ENCODE data around the gene SLC4A3.

The SLC4A3 gene

GRCh38 chr2:219603771-219604170, 23.7 kb upstream of the SLC4A3 start:
- Histone ChIP-seq H3K4me1 (no peaks in the 10 kb centered on the region), H3K9me3 (no peaks in the 10 kb centered on the region), H3K4me3 (no peak overlapping the region), H3K27me3 (ENCODE audit: low read depth) (no peaks in the 10 kb centered on the region), H3K36me3 (replicated peaks) (peaks cover 4% of the 10 kb centered on the region; the same call in 1 of the 2 replicates)
- no peak for DNase-seq (ENCODE audit: low spot score in 2 of 2)
- in situ Hi-C loops (cut with MboI; ENCODE audit: low sequenced_read_pairs): no loop called here

GRCh38 chr2:219605607-219605954, 21.8 kb upstream of the SLC4A3 start:
- Histone ChIP-seq H3K4me3 (no peak overlapping the region), H3K27me3 (ENCODE audit: low read depth) (no peaks in the 10 kb centered on the region), H3K4me1 (no peaks in the 10 kb centered on the region), H3K36me3 (replicated peaks) (peaks cover 4% of the 10 kb centered on the region; the same call in 1 of the 2 replicates), H3K9me3 (no peaks in the 10 kb centered on the region)
- in situ Hi-C loops (cut with MboI; ENCODE audit: low sequenced_read_pairs): no loop called here
- DNase-seq (ENCODE audit: low spot score in 2 of 2): no peak

- Histone ChIP-seq H3K9me3 (no peaks in the 10 kb centered on the region), H3K36me3 (replicated peaks) (peaks cover 4% of the 10 kb centered on the region; the same call in 1 of the 2 replicates), H3K4me1 (no peaks in the 10 kb centered on the region), H3K27me3 (ENCODE audit: low read depth) (no peaks in the 10 kb centered on the region), H3K4me3 (no peak overlapping the region)
- no peak for DNase-seq (ENCODE audit: low spot score in 2 of 2)
- in situ Hi-C loops (cut with MboI; ENCODE audit: low sequenced_read_pairs): no loop called here
These were observed 19.5 kb upstream of the SLC4A3 start for GRCh38 chr2:219607931-219608330.

- in situ Hi-C loops (cut with MboI; ENCODE audit: low sequenced_read_pairs): no loop called here
- no peaks in the 10 kb centered on the region for H3K9me3 ChIP-seq
- DNase-seq (ENCODE audit: low spot score in 2 of 2): no peak
- H3K27me3 ChIP-seq (ENCODE audit: low read depth): no peaks in the 10 kb centered on the region
- H3K4me3 ChIP-seq: no peak overlapping the region
- no peaks in the 10 kb centered on the region for H3K4me1 ChIP-seq
- H3K36me3 ChIP-seq (replicated peaks): peaks cover 4% of the 10 kb centered on the region; the same call in 1 of the 2 replicates
These were observed 18.9 kb upstream of the SLC4A3 start for GRCh38 chr2:219608399-219608964.

GRCh38 chr2:219609149-219609750, 18.2 kb upstream of the SLC4A3 start:
- Histone ChIP-seq H3K27me3 (ENCODE audit: low read depth) (no peaks in the 10 kb centered on the region), H3K4me3 (no peak overlapping the region), H3K4me1 (no peaks in the 10 kb centered on the region), H3K36me3 (replicated peaks) (peaks cover 4% of the 10 kb centered on the region; the same call in 1 of the 2 replicates), H3K9me3 (no peaks in the 10 kb centered on the region)
- in situ Hi-C loops (cut with MboI; ENCODE audit: low sequenced_read_pairs): no loop called here
- no peak for DNase-seq (ENCODE audit: low spot score in 2 of 2)

GRCh38 chr2:219611306-219611705, 16.1 kb upstream of the SLC4A3 start:
- Histone ChIP-seq H3K4me1 (no peaks in the 10 kb centered on the region), H3K9me3 (no peaks in the 10 kb centered on the region), H3K4me3 (no peak overlapping the region), H3K36me3 (replicated peaks) (no peaks in the 10 kb centered on the region), H3K27me3 (ENCODE audit: low read depth) (no peaks in the 10 kb centered on the region)
- no peak for DNase-seq (ENCODE audit: low spot score in 2 of 2)
- in situ Hi-C loops (cut with MboI; ENCODE audit: low sequenced_read_pairs): no loop called here

- H3K4me1 ChIP-seq: no peaks in the 10 kb centered on the region
- no peaks in the 10 kb centered on the region for H3K36me3 ChIP-seq (replicated peaks)
- no peak for DNase-seq (ENCODE audit: low spot score in 2 of 2)
- H3K9me3 ChIP-seq: no peaks in the 10 kb centered on the region
- no peaks in the 10 kb centered on the region for H3K27me3 ChIP-seq (ENCODE audit: low read depth)
- in situ Hi-C loops (cut with MboI; ENCODE audit: low sequenced_read_pairs): no loop called here
- no peak overlapping the region for H3K4me3 ChIP-seq
These were observed 15.4 kb upstream of the SLC4A3 start for GRCh38 chr2:219611866-219612576.

- H3K4me1 ChIP-seq: no peaks in the 10 kb centered on the region
- H3K4me3 ChIP-seq: no peak overlapping the region
- H3K27me3 ChIP-seq (ENCODE audit: low read depth): no peaks in the 10 kb centered on the region
- DNase-seq (ENCODE audit: low spot score in 2 of 2): no peak
- no peaks in the 10 kb centered on the region for H3K36me3 ChIP-seq (replicated peaks)
- H3K9me3 ChIP-seq: no peaks in the 10 kb centered on the region
- in situ Hi-C loops (cut with MboI; ENCODE audit: low sequenced_read_pairs): no loop called here
These were observed 14.7 kb upstream of the SLC4A3 start for GRCh38 chr2:219612577-219613286.

GRCh38 chr2:219613461-219614070, 13.9 kb upstream of the SLC4A3 start:
- no peaks in the 10 kb centered on the region for H3K9me3 ChIP-seq
- H3K36me3 ChIP-seq (replicated peaks): no peaks in the 10 kb centered on the region
- H3K27me3 ChIP-seq (ENCODE audit: low read depth): no peaks in the 10 kb centered on the region
- in situ Hi-C loops (cut with MboI; ENCODE audit: low sequenced_read_pairs): no loop called here
- no peaks in the 10 kb centered on the region for H3K4me1 ChIP-seq
- no peak overlapping the region for H3K4me3 ChIP-seq
- DNase-seq (ENCODE audit: low spot score in 2 of 2): no peak

GRCh38 chr2:219614076-219614860, 13.2 kb upstream of the SLC4A3 start:
- H3K9me3 ChIP-seq: no peaks in the 10 kb centered on the region

GRCh38 chr2:219615036-219615435, 12.4 kb upstream of the SLC4A3 start:
- no peaks in the 10 kb centered on the region for H3K36me3 ChIP-seq (replicated peaks)
- in situ Hi-C loops (cut with MboI; ENCODE audit: low sequenced_read_pairs): no loop called here
- DNase-seq (ENCODE audit: low spot score in 2 of 2): no peak
- no peaks in the 10 kb centered on the region for H3K9me3 ChIP-seq
- H3K4me1 ChIP-seq: no peaks in the 10 kb centered on the region
- no peak overlapping the region for H3K4me3 ChIP-seq
- no peaks in the 10 kb centered on the region for H3K27me3 ChIP-seq (ENCODE audit: low read depth)

More at GRCh38 chr2:219614076-219614860, 13.2 kb upstream of the SLC4A3 start:
- no peak for DNase-seq (ENCODE audit: low spot score in 2 of 2)
- Histone ChIP-seq H3K36me3 (replicated peaks) (no peaks in the 10 kb centered on the region), H3K4me1 (no peaks in the 10 kb centered on the region), H3K4me3 (no peak overlapping the region), H3K27me3 (ENCODE audit: low read depth) (no peaks in the 10 kb centered on the region)
- in situ Hi-C loops (cut with MboI; ENCODE audit: low sequenced_read_pairs): no loop called here

- Histone ChIP-seq H3K4me3 (no peak overlapping the region), H3K9me3 (no peaks in the 10 kb centered on the region), H3K4me1 (no peaks in the 10 kb centered on the region), H3K27me3 (ENCODE audit: low read depth) (no peaks in the 10 kb centered on the region), H3K36me3 (replicated peaks) (no peaks in the 10 kb centered on the region)
- in situ Hi-C loops (cut with MboI; ENCODE audit: low sequenced_read_pairs): no loop called here
- no peak for DNase-seq (ENCODE audit: low spot score in 2 of 2)
These were observed 11.5 kb upstream of the SLC4A3 start for GRCh38 chr2:219615894-219616293.

- no peak overlapping the region for H3K4me3 ChIP-seq
- H3K36me3 ChIP-seq (replicated peaks): no peaks in the 10 kb centered on the region
- in situ Hi-C loops (cut with MboI; ENCODE audit: low sequenced_read_pairs): no loop called here
- no peaks in the 10 kb centered on the region for H3K4me1 ChIP-seq
- DNase-seq (ENCODE audit: low spot score in 2 of 2): no peak
- no peaks in the 10 kb centered on the region for H3K27me3 ChIP-seq (ENCODE audit: low read depth)
- no peaks in the 10 kb centered on the region for H3K9me3 ChIP-seq
These were observed 10.9 kb upstream of the SLC4A3 start for GRCh38 chr2:219616550-219616949.

Measured in HAP-1 (cell line).